Activated T-cell treated with anti-CD3 and anti-CD28 coated beads, Interleukin-2, amount 50 U/mL, for 72 hours (primary cell): ENCODE results near the gene WDR31. TPM values are rescaled to one million over a fixed set of nuclear protein-coding genes. Genes with fewer than 3 reads are reported as not detected.
A peak's percentile ranks its signal among the peaks of the same experiment; 100 is the strongest.
"Not testable (repeated sequence)": the region's sequence is repeated elsewhere in the genome, so short reads cannot be mapped to it uniquely, and the experiment has no call there.

ENCODE experiments used
- ATAC-seq, 2 donors: fragments of 150-1000 bp; cut with Tn5 transposase; replicated peaks in 1 of 2; 2 replicates each; pipeline ENCODE4 v1.10.0; 2021; ENCODE audit warnings: moderate library complexity in 2 of 2, mild to moderate bottlenecking in 1 of 2
- DNase-seq, 2 donors: peaks; one replicate each; pipeline ENCODE4 v3.0.0; 2021 to 2022; ENCODE audit warnings: mixed read lengths in 1 of 2
- H3K27ac Mint-ChIP-seq: one replicate; pipeline ENCODE4 v1.8.0; 2022; ENCODE audit warnings: mild to moderate bottlenecking, moderate library complexity, mixed read lengths
- H3K27me3 Mint-ChIP-seq: one replicate; pipeline ENCODE4 v1.8.0; 2022; ENCODE audit warnings: low read depth, mixed read lengths
- H3K36me3 Mint-ChIP-seq, 2 donors: one replicate each; pipeline ENCODE4 v1.8.0; 2022; ENCODE audit warnings: mixed read lengths in 2 of 2, mild to moderate bottlenecking in 1 of 2; ENCODE audit not compliant: insufficient read depth in 2 of 2
- H3K4me1 Mint-ChIP-seq: one replicate; pipeline ENCODE4 v1.8.0; 2022; ENCODE audit warnings: low read depth, mixed read lengths
- H3K4me3 Mint-ChIP-seq, 2 donors: one replicate each; pipeline ENCODE4 v1.8.0; 2022; ENCODE audit warnings: mild to moderate bottlenecking in 2 of 2, mixed read lengths in 2 of 2, moderate library complexity in 2 of 2
- H3K9me3 Mint-ChIP-seq, 2 donors: one replicate each; pipeline ENCODE4 v1.8.0; 2022; ENCODE audit warnings: mixed read lengths in 2 of 2
- total RNA-seq, 2 donors: library from RNA; stranded (reverse); gene quantifications; one replicate each; pipeline ENCODE4 v1.2.3, GENCODE V29; 2022

WDR31 gene
- total RNA-seq, 2 donors from 2014 or later: 1.4 to 3.8 TPM

DNA sequence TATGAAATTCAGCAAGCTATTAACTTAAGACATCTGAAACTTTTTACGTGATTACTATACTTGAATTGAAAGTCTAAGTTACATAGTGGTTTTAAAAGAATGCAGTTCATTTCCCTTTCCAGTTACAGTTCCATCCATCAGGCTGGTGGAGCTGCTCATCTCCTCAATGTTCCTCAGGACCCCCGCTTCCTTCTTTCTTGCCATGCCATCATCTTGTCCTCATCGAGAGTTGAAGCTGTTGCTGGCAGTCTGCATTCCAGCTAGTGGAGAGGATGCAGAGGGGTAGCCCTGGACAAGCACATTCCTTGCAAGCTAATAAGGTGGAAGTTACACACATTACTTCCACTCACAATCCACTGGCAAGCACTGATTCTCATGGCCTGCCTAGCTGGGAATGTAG lies 28.1 kb downstream of the WDR31 start:
- H3K4me3 Mint-ChIP-seq: no peak overlapping the region
- H3K27me3 Mint-ChIP-seq: no peaks in the 10 kb centered on the region
- ATAC-seq (no peak), DNase-seq (no peak)
- peaks cover 5% of the 10 kb centered on the region for H3K4me1 Mint-ChIP-seq
- no peaks in the 10 kb centered on the region for H3K9me3 Mint-ChIP-seq
- H3K27ac Mint-ChIP-seq: no peak overlapping the region
- no peaks in the 10 kb centered on the region for H3K36me3 Mint-ChIP-seq

DNA sequence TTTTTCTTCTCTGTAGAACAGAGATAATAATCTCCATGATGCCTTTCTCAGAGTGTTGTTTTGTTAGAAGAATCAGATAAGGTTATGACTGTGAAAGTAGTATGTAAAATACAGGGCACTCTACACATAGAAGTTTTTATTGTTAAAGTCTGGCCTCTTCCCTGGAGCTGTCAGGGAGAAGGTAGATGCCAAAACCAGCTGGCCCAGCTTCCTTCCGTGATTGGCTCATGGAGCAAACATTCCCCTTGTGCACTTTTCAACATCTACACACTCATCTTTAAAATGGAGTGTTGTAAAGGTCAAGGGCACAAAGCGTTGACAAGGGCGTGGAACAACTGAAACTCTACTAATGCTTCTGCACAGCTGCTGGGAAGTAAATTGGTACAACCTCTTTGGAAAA lies 29.5 kb downstream of the WDR31 start:
- Mint-ChIP-seq H3K36me3 (no peaks in the 10 kb centered on the region), H3K4me1 (peaks cover 5% of the 10 kb centered on the region), H3K27ac (no peak overlapping the region), H3K9me3 (no peaks in the 10 kb centered on the region), H3K27me3 (no peaks in the 10 kb centered on the region), H3K4me3 (no peak overlapping the region)
- ATAC-seq: no peak
- DNase-seq: no peak

DNA sequence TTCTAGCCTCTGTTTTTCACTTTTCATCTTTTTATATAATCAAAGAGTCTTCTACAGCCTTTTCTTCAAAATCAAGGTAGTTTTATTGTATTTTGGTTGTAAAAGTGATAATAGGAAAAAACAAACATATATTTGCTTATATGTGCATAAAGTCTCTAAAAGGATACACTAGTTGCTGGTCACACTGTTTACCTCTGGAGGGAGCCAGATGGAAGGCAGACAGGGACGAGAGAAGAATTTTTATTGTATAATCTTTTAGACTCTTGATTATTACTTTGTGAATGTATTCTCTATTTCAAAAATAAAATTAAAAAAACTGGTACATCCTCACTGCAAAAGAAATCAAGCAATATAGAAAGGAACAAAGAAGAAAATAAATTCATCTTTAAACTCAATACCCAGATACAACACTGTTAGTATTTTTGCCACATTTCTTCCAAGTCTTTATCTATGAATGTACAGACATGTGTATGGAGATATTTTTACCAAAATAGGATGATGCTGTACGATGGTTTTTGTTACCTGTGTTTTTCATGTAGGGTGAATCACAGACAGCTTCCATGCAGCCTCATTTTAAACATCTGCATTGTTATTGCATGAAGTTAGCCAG lies 30.8 kb downstream of the WDR31 start:
- H3K27ac Mint-ChIP-seq: no peak overlapping the region
- no peaks in the 10 kb centered on the region for H3K36me3 Mint-ChIP-seq
- H3K27me3 Mint-ChIP-seq: no peaks in the 10 kb centered on the region
- no peaks in the 10 kb centered on the region for H3K9me3 Mint-ChIP-seq
- ATAC-seq (peak in 1 of 2 donors; percentile 55), DNase-seq (peak; percentile 8 to 35)
- H3K4me1 Mint-ChIP-seq: peaks cover 5% of the 10 kb centered on the region
- no peak overlapping the region for H3K4me3 Mint-ChIP-seq

DNA sequence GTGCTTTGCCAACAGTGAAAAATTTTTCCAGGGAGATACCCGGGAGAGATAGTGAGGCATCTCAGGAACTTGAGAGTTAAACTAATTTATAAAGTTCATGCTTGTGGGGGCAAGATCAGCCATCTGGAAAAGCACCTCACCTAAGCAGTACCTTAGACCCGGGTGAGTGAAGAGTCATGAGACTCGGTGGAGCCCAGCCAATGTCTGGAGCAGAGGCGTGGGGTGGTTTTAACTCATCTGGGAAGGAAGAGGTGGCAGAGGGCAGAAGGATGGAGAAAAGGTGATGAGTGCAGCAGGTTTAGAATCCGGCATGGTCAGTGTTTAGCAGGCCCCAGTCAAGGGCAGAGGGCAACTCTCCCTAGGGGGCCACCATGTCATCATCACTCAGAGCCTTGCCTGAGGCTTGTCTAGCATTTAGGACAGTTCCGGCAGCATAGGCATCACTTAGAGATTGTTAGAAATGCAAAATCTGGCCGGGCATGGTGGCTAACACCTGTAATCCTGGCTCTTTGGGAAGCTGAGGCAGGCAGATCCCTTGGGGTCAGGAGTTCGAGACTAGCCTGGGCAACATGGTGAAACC lies 32.6 kb downstream of the WDR31 start:
- no peak for ATAC-seq
- peaks cover 5% of the 10 kb centered on the region for H3K4me1 Mint-ChIP-seq
- no peaks in the 10 kb centered on the region for H3K9me3 Mint-ChIP-seq

GRCh38 chr9:113306566-113306965 lies 33.5 kb downstream of the WDR31 start:
- Mint-ChIP-seq H3K27ac (no peak overlapping the region), H3K27me3 (no peaks in the 10 kb centered on the region)

More for the DNA sequence above, 32.6 kb downstream of the WDR31 start:
- no peaks in the 10 kb centered on the region for H3K27me3 Mint-ChIP-seq
- no peak for DNase-seq
- no peak overlapping the region for H3K4me3 Mint-ChIP-seq
- H3K27ac Mint-ChIP-seq: no peak overlapping the region
- H3K36me3 Mint-ChIP-seq: no peaks in the 10 kb centered on the region

GRCh38 chr9:113302792-113303418 lies 37.2 kb downstream of the WDR31 start, which contains the start of gene RNF183:
RNF183 (minus strand) TSS chr9:113303376; CDS start chr9:113298184, 5,192 bp downstream.
- no peaks in the 10 kb centered on the region for H3K36me3 Mint-ChIP-seq
- ATAC-seq: no peak
- H3K9me3 Mint-ChIP-seq: no peaks in the 10 kb centered on the region
- no peak for DNase-seq
- H3K4me1 Mint-ChIP-seq: no peaks in the 10 kb centered on the region
- H3K27ac Mint-ChIP-seq: no peak within 1 kb of the TSS
- H3K4me3 Mint-ChIP-seq: no peak within 1 kb of the TSS
- no peaks in the 10 kb centered on the region for H3K27me3 Mint-ChIP-seq

More at GRCh38 chr9:113306566-113306965, 33.5 kb downstream of the WDR31 start:
- H3K9me3 Mint-ChIP-seq: no peaks in the 10 kb centered on the region
- no peak overlapping the region for H3K4me3 Mint-ChIP-seq
- no peak for DNase-seq
- no peaks in the 10 kb centered on the region for H3K36me3 Mint-ChIP-seq
- H3K4me1 Mint-ChIP-seq: peaks cover 5% of the 10 kb centered on the region
- no peak for ATAC-seq

GRCh38 chr9:113301548-113301947 lies 38.5 kb downstream of the WDR31 start:
- no peaks in the 10 kb centered on the region for H3K27me3 Mint-ChIP-seq
- no peak for DNase-seq
- H3K36me3 Mint-ChIP-seq: no peaks in the 10 kb centered on the region
- H3K9me3 Mint-ChIP-seq: no peaks in the 10 kb centered on the region
- no peaks in the 10 kb centered on the region for H3K4me1 Mint-ChIP-seq
- no peak overlapping the region for H3K4me3 Mint-ChIP-seq
- H3K27ac Mint-ChIP-seq: no peak overlapping the region
- ATAC-seq: no peak

DNA sequence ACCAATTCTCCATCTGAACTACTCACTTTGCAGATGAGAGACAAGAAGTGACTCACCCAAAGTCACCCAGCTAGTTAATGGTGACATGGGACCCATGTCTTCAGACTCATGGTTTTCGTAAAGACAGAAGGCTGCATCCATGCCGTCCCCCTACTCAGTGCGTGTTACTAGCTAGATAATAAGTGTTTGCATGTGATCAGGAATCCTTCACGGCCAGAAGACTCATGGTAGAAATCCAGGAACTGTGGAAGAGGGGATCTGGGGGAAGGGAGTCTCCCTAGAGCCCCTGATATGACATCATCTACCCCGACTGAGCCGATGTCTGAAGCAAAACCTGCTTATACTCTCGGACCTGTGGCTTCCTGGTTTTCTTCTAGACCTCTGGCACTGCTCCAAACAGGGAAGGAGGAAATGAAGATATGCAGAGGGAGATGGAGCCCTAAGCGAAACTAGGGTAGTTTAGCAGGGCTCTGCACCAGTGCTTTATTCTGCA lies 40.2 kb downstream of the WDR31 start:
- Mint-ChIP-seq H3K4me3 (no peak overlapping the region), H3K9me3 (no peaks in the 10 kb centered on the region), H3K4me1 (no peaks in the 10 kb centered on the region), H3K36me3 (no peaks in the 10 kb centered on the region), H3K27me3 (no peaks in the 10 kb centered on the region), H3K27ac (no peak overlapping the region)
- no peak for ATAC-seq
- no peak for DNase-seq

DNA sequence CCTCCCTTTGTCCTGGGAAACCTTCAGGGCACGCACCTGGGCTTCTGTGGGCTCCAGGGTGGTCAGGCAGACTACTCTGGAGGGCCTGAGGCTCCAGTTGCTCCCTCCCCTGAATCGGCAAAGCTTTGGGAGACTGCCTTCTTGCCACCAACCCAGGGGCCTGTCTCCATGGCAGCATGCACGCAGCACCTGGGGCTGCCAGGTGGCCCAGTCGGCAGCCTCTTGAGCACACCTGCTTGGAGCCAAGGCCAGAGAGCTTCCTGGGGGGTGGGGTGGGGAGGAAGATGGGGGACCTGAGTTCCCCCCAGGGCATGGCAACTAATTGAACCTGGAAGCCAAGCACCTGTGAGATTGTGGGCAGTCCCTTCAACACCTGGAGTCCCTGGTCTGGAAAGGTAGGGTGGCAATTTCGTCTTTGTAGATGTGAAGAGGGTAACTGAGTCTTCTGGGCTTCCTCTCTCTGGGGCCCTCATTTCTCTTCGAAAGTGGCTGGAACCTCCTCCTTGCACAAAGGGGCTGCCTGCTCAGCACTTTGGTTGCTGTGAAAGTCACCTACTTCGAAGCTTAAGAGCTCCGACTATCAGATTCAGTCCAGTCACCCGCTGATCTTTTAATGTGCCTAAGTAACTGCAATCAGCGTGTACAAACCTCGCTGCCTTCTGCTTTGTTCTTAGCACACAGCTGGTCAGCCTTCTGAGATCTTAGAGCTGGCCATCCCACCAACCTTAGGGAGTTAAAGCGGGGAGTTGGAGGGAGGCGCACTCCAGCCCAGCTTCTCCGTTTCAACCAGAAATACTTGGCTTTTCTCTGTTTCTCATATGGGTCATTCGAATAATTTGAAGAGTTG lies 40.9 kb downstream of the WDR31 start:
- Mint-ChIP-seq H3K27me3 (no peaks in the 10 kb centered on the region), H3K9me3 (no peaks in the 10 kb centered on the region), H3K4me1 (no peaks in the 10 kb centered on the region), H3K27ac (no peak overlapping the region), H3K4me3 (no peak overlapping the region), H3K36me3 (no peaks in the 10 kb centered on the region)
- ATAC-seq (no peak), DNase-seq (no peak)

GRCh38 chr9:113298311-113298710 lies 41.8 kb downstream of the WDR31 start:
- H3K4me3 Mint-ChIP-seq: no peak overlapping the region
- ATAC-seq (no peak), DNase-seq (no peak)
- no peaks in the 10 kb centered on the region for H3K27me3 Mint-ChIP-seq
- no peaks in the 10 kb centered on the region for H3K36me3 Mint-ChIP-seq
- H3K27ac Mint-ChIP-seq: no peak overlapping the region
- H3K9me3 Mint-ChIP-seq: no peaks in the 10 kb centered on the region
- H3K4me1 Mint-ChIP-seq: no peaks in the 10 kb centered on the region

DNA sequence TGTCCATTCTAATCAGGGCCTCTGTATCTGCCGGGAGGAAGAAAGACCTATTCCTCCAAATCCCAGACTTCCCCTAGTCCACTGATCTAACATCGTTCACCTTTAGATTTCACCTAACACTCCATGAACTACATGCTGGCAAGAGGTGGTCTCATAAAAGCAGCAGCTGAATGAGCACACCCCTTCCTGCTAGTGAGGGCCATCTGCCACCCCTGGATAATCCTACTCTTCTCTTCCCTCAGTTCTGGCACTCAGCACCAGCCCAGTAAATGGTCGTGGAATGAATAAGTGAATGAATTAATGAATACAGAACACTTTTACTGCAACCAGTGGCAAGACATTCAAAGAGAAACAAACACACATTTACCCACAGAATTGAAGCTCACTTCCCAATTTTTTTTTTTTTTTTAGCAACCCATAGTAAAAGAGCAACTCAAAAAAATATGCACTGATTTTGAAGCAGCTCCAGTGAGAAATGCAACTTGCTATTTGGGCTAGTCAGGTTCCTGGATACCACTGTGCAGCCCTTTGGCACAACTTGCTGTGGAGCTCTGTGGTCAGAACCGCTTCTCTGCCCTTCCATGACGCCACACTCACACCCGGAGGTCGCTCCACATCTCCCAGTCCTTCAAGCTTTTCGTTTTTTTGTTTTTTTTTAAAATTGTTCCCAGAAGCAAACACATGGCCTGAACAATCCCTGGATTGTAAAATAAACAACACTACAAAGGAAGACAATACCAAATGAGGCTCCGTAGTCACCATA lies 43.1 kb downstream of the WDR31 start:
- H3K9me3 Mint-ChIP-seq: no peaks in the 10 kb centered on the region
- peak overlapping the region; percentile 31 for H3K27ac Mint-ChIP-seq
- DNase-seq (no peak), ATAC-seq (no peak)
- H3K4me1 Mint-ChIP-seq: no peaks in the 10 kb centered on the region
- H3K27me3 Mint-ChIP-seq: no peaks in the 10 kb centered on the region
- H3K4me3 Mint-ChIP-seq: no peak overlapping the region
- peaks cover 0 to 8% of the 10 kb centered on the region in 2 donors for H3K36me3 Mint-ChIP-seq

GRCh38 chr9:113296247-113296646 lies 43.8 kb downstream of the WDR31 start:
- peaks cover 3 to 12% of the 10 kb centered on the region in 2 donors for H3K36me3 Mint-ChIP-seq
- not testable (repeated sequence) for DNase-seq, H3K4me3 Mint-ChIP-seq, H3K27me3 Mint-ChIP-seq, H3K9me3 Mint-ChIP-seq, ATAC-seq, H3K4me1 Mint-ChIP-seq
- H3K27ac Mint-ChIP-seq: peak overlapping the region; percentile 7
